ENCODE results near the gene SLIT3.

GRCh38 chr5:169009123-169009522 lies 291.8 kb downstream of the SLIT3 start:
- TF ChIP-seq, protein P1, sequence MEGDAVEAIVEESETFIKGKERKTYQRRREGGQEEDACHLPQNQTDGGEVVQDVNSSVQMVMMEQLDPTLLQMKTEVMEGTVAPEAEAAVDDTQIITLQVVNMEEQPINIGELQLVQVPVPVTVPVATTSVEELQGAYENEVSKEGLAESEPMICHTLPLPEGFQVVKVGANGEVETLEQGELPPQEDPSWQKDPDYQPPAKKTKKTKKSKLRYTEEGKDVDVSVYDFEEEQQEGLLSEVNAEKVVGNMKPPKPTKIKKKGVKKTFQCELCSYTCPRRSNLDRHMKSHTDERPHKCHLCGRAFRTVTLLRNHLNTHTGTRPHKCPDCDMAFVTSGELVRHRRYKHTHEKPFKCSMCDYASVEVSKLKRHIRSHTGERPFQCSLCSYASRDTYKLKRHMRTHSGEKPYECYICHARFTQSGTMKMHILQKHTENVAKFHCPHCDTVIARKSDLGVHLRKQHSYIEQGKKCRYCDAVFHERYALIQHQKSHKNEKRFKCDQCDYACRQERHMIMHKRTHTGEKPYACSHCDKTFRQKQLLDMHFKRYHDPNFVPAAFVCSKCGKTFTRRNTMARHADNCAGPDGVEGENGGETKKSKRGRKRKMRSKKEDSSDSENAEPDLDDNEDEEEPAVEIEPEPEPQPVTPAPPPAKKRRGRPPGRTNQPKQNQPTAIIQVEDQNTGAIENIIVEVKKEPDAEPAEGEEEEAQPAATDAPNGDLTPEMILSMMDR (IDR thresholded peaks at IDR 0.05), result no peak
- TF ChIP-seq POLR2A (IDR thresholded peaks at IDR 0.05), result no peak
- peak in 1 of 2 donors; percentile 12 for TF ChIP-seq POLR2AphosphoS5 (IDR thresholded peaks at IDR 0.05; ENCODE audit: insufficient read depth in 1 of 2, low read depth in 1 of 2)
